GM12878 (cell line): ENCODE results near the gene LCMT1. TPM values are rescaled to one million over a fixed set of nuclear protein-coding genes. Genes with fewer than 3 reads are reported as not detected.

Experiments used
- ATAC-seq: fragments of 200-7000 bp; cut with Tn5 transposase; 3 replicates; pipeline ENCODE4 v1.9.1; 2020; ENCODE audit warnings: mild to moderate bottlenecking, moderate library complexity
- Bru-seq: library from RNA; stranded (reverse); fragments of 400-500 nt; gene quantifications from one replicate; lab custom pipeline; 2021; lab: Mats Ljungman, UMichigan
- BruChase-seq, 2 experiments: library from RNA; stranded (reverse); fragments of 400-500 nt; gene quantifications; one replicate each; lab custom pipeline; 2021; lab: Mats Ljungman, UMichigan
- BruUV-seq: library from RNA; stranded (reverse); fragments of 400-500 nt; replicated peaks from 2 replicates; lab custom pipeline; 2021; lab: Mats Ljungman, UMichigan
- CTCF ChIA-PET: fragments of 300-600 bp; sonication (Branson Sonifier 250); formaldehyde crosslinking; extraction: SDS; loops from one replicate; lab custom pipeline; 2021; ENCODE audit warnings: inconsistent platforms; lab: Yijun Ruan, JAX
- POLR2A ChIA-PET: fragments of 350-600 bp; formaldehyde crosslinking; extraction: SDS; loops from one replicate; lab custom pipeline; 2021; ENCODE audit warnings: inconsistent platforms; lab: Charles Lee
- RAD21 ChIA-PET: fragments of 300-600 bp; sonication (Branson Sonifier 250); formaldehyde crosslinking; loops from one replicate; lab custom pipeline; 2023; ENCODE audit warnings: antibody characterized with exemption; ENCODE audit not compliant: unreplicated experiment; lab: Charles Lee
- SMC1A ChIA-PET: fragments of 300-600 bp; sonication (Branson Sonifier 250); formaldehyde crosslinking; loops from one replicate; lab custom pipeline; 2023; ENCODE audit not compliant: unreplicated experiment, uncharacterized antibody; lab: Charles Lee
- DNase-seq: peaks from one replicate; pipeline ENCODE4 v3.0.0-alpha.2; 2011; ENCODE audit warnings: low read depth, low spot score
- FAIRE-seq: peaks from 3 replicates; lab custom pipeline; 2011; peaks lifted over from hg19 to GRCh38; lab: Jason Lieb, UNC
- H2AFZ ChIP-seq: 2 replicates; pipeline ENCODE4 v1.6.0; 2011; ENCODE audit warnings: low read depth, low read length, control low read depth; ENCODE audit not compliant: control insufficient read depth
- H3K27ac ChIP-seq: 2 replicates; pipeline ENCODE4 v1.5.1; 2011; ENCODE audit warnings: control low read depth; ENCODE audit not compliant: control insufficient read depth, insufficient read depth
- H3K27me3 ChIP-seq, 2 experiments: replicated peaks in 1 of 2; 2 replicates each; pipeline versions ENCODE4 v1.6.0 to v1.6.1; 2011; ENCODE audit warnings: low read length in 1 of 2; ENCODE audit not compliant: control insufficient read depth in 2 of 2, insufficient read depth in 2 of 2
- H3K36me3 ChIP-seq, 2 experiments: 2 replicates each; pipeline ENCODE4 v1.5.1; 2011; ENCODE audit warnings: low read length in 1 of 2; ENCODE audit not compliant: control insufficient read depth in 2 of 2, insufficient read depth in 2 of 2
- H3K4me1 ChIP-seq: 2 replicates; pipeline ENCODE4 v1.6.1; 2011; ENCODE audit warnings: mild to moderate bottlenecking, low read length, moderate library complexity, mixed read lengths; ENCODE audit not compliant: control insufficient read depth, insufficient read depth
- H3K4me2 ChIP-seq: 2 replicates; pipeline ENCODE4 v1.6.0; 2011; ENCODE audit warnings: control low read depth; ENCODE audit not compliant: control insufficient read depth, insufficient read depth
- H3K4me3 ChIP-seq: fragments of 200-600 bp; sonication (generic); 2 replicates; pipeline ENCODE4 v1.5.1; 2016
- H3K79me2 ChIP-seq: 2 replicates; pipeline ENCODE4 v1.6.0; 2011; ENCODE audit warnings: low read length; ENCODE audit not compliant: control insufficient read depth, insufficient read depth
- H3K9ac ChIP-seq: 2 replicates; pipeline ENCODE4 v1.8.0; 2011; ENCODE audit warnings: low read length, control low read depth, mixed read lengths; ENCODE audit not compliant: control insufficient read depth, insufficient read depth
- H3K9me3 ChIP-seq: replicated peaks from 3 replicates; pipeline ENCODE4 v1.5.1; 2011; ENCODE audit warnings: mild to moderate bottlenecking, low read length; ENCODE audit not compliant: control insufficient read depth, insufficient read depth
- H4K20me1 ChIP-seq: 2 replicates; pipeline ENCODE4 v1.6.0; 2011; ENCODE audit not compliant: control insufficient read depth, insufficient read depth
- ATF7 ChIP-seq: fragments of 450-650 bp; IDR thresholded peaks from 2 replicates; pipeline ENCODE4 v1.6.1; 2016; ENCODE audit warnings: low read depth, mild to moderate bottlenecking
- BHLHE40 ChIP-seq, 2 experiments: fragments of 450-650 bp in 1 of 2; IDR thresholded peaks; 2 replicates each; pipeline ENCODE4 v1.6.1; 2011 to 2017; ENCODE audit warnings: low read depth in 2 of 2, borderline replicate concordance in 1 of 2, improper control_type of control experiment in 1 of 2, low read length in 1 of 2, mild to moderate bottlenecking in 1 of 2
- BRCA1 ChIP-seq: IDR thresholded peaks from 2 replicates; pipeline ENCODE4 v1.6.1; 2011; ENCODE audit warnings: low read depth, low read length, improper control_type of control experiment
- CHD2 ChIP-seq: IDR thresholded peaks from 2 replicates; pipeline ENCODE4 v1.6.1; 2011; ENCODE audit warnings: low read depth, low read length, improper control_type of control experiment, borderline replicate concordance
- ESRRA ChIP-seq: IDR thresholded peaks from 2 replicates; pipeline ENCODE4 v1.6.1; 2012; ENCODE audit warnings: mild to moderate bottlenecking, low read length, improper control_type of control experiment
- MEF2A ChIP-seq: IDR thresholded peaks from 2 replicates; pipeline ENCODE4 v1.6.1; 2011; ENCODE audit warnings: low read depth, mild to moderate bottlenecking, low read length, moderate library complexity; ENCODE audit not compliant: insufficient read depth
- RCOR1 ChIP-seq: conservative IDR thresholded peaks from 2 replicates; pipeline ENCODE4 v1.6.1; 2012; ENCODE audit warnings: low read depth, low read length, improper control_type of control experiment
- SMAD1 ChIP-seq: fragments of 450-650 bp; IDR thresholded peaks from 2 replicates; pipeline ENCODE4 v1.6.1; 2018; ENCODE audit warnings: mild to moderate bottlenecking, low read depth; ENCODE audit not compliant: partially characterized antibody
- TCF12 ChIP-seq: IDR thresholded peaks from 2 replicates; pipeline ENCODE4 v1.6.1; 2011; ENCODE audit warnings: low read depth, mild to moderate bottlenecking, low read length
- ZSCAN29 ChIP-seq: fragments of 450-650 bp; IDR thresholded peaks from 2 replicates; pipeline ENCODE4 v1.6.1; 2017; ENCODE audit warnings: mild to moderate bottlenecking, moderate library complexity
- WGBS: methylation state at CpG from one replicate; pipeline ENCODE4 v1.1.6; 2016; ENCODE audit warnings: low lambda C conversion rate; ENCODE audit not compliant: insufficient replicate concordance, insufficient coverage; ENCODE audit errors: missing lambda C conversion rate; 5-methylcytosine and 5-hydroxymethylcytosine counted together
- in situ Hi-C: fragments of 300-500 bp; cut with MboI; formaldehyde crosslinking; loops from 9 replicates; pipeline ENCODE4 v1.14.3; 2018; ENCODE audit warnings: mixed read lengths
- intact Hi-C: fragments of 100-400 bp; cut with micrococcal nuclease; formaldehyde crosslinking; loops from one replicate; pipeline ENCODE4 v1.14.2; 2022; ENCODE audit not compliant: unreplicated experiment
- long read RNA-seq, 2 experiments: library from polyadenylated mRNA; unstranded; transcript quantifications; one replicate each; pipeline ENCODE4 v2.0.0, GENCODE V29; 2019 to 2020
- polyA minus RNA-seq, 3 experiments: library from RNA; depleted of rRNA, polyadenylated mRNA; stranded (reverse); fragments of >200 nt; gene quantifications; 2 replicates each; pipeline ENCODE4 v1.2.3, GENCODE V29; 2011
- polyA plus RNA-seq, 11 experiments: library from polyadenylated mRNA; depleted of rRNA in 4 of 11; unstranded in 6 of 11; stranded (reverse) in 5 of 11; fragments of >200 nt; fragmentation: Nextera tagmentation in 4 of 11; fragmentation: Illumina TruSeq in 1 of 11; extraction: Ambion mirVana in 4 of 11; extraction: Trizol in 1 of 11; gene quantifications; 1 replicate in 1 of 11; 2 replicates in 10 of 11; pipeline versions ENCODE4 v1.2.1 to v1.2.3, GENCODE V29; 2011 to 2016; ENCODE audit warnings: inconsistent platforms in 2 of 11, missing spikeins in 2 of 11, low read depth in 1 of 11
- total RNA-seq, 4 experiments: library from RNA; depleted of rRNA in 3 of 4; stranded (reverse); fragments of >200 nt in 3 of 4; fragmentation: Illumina TruSeq in 1 of 4; extraction: Trizol in 1 of 4; gene quantifications; 2 replicates each; pipeline versions ENCODE4 v1.2.1 to v1.2.3, GENCODE V29; 2013 to 2021
- TF ChIP-seq, protein P1 (sequence below): IDR thresholded peaks from 2 replicates; pipeline ENCODE4 v1.6.1; 2012; ENCODE audit warnings: low read depth, low read length, improper control_type of control experiment
- TF ChIP-seq, protein P2 (sequence below): IDR thresholded peaks from 2 replicates; pipeline ENCODE4 v1.6.1; 2012; ENCODE audit warnings: low read depth, low read length, improper control_type of control experiment
- TF ChIP-seq, protein P3 (sequence below): fragments of 450-650 bp; IDR thresholded peaks from 2 replicates; pipeline ENCODE4 v1.6.1; 2017; ENCODE audit warnings: mild to moderate bottlenecking, low read depth, inconsistent platforms; ENCODE audit not compliant: poor library complexity, severe bottlenecking

LCMT1 gene
- total RNA-seq (2013; cell fraction: nucleolus; rRNA removed), result 45.0 and 52.6 TPM in 2 replicates
- 22.3 and 24.8 TPM in 2 replicates for total RNA-seq (2014; rRNA removed)
- 19.7 and 20.2 TPM in 2 replicates for total RNA-seq (2014; rRNA removed; fragmentation: Illumina TruSeq; extraction: Trizol)
- 35.6 and 37.0 TPM in 2 replicates for total RNA-seq (2021)
- polyA plus RNA-seq (2011; ENCODE audit: low read depth), result 29.4 TPM
- polyA plus RNA-seq (2011; rRNA removed), result 31.2 and 36.2 TPM in 2 replicates
- polyA plus RNA-seq (2011; cell fraction: cytosol; rRNA removed), result 25.4 and 27.3 TPM in 2 replicates
- 20.8 and 23.2 TPM in 2 replicates for polyA plus RNA-seq (2011; cell fraction: nucleus; rRNA removed)
- polyA plus RNA-seq (2012), result 30.4 and 37.0 TPM in 2 replicates
- 30.9 and 35.5 TPM in 2 replicates for polyA plus RNA-seq (2014; fragmentation: Illumina TruSeq; extraction: Trizol)
- polyA plus RNA-seq (2014; fragmentation: Nextera tagmentation; extraction: Ambion mirVana), result 10 to 100 TPM; 34.1 to 37.8 TPM
- 22.2 and 24.3 TPM in 2 replicates for polyA plus RNA-seq (2014; rRNA removed)
- polyA plus RNA-seq (2016; fragmentation: Nextera tagmentation; extraction: Ambion mirVana), result 10 to 100 TPM; 45.6 to 51.2 TPM
- polyA minus RNA-seq (2011; rRNA and poly(A)+ RNA removed), result 28.6 and 33.3 TPM in 2 replicates
- 14.2 and 15.3 TPM in 2 replicates for polyA minus RNA-seq (2011; cell fraction: cytosol; rRNA and poly(A)+ RNA removed)
- 15.6 and 24.3 TPM in 2 replicates for polyA minus RNA-seq (2011; cell fraction: nucleus; rRNA and poly(A)+ RNA removed)
- Bru-seq, nascent RNA, result percentile 67 among the genes with signal in this experiment
- BruChase-seq, experiment 1, labeled RNA remaining after a 6-hour chase, result percentile 68 among the genes with signal in this experiment
- percentile 69 among the genes with signal in this experiment for BruChase-seq, experiment 2, labeled RNA remaining after a 2-hour chase
- long read RNA-seq, experiment 1, transcript LCMT1-203 (11 exons, 1,368 nt), result major isoform, 27 of 41 reads
- long read RNA-seq, experiment 1, partial matches to known transcripts, result 1 of 41 reads
- long read RNA-seq, experiment 1, other reads (novel, unspliced or antisense), result 8 of 41 reads
- long read RNA-seq, experiment 2, transcript LCMT1-203 (11 exons, 1,368 nt), result major isoform, 111 of 182 reads
- long read RNA-seq, experiment 2, transcript LCMT1-202 (9 exons, 989 nt), result minor isoform, 11 of 182 reads
- long read RNA-seq, experiment 2, transcript LCMT1-201 (12 exons, 1,529 nt), result minor isoform, 18 of 182 reads
- long read RNA-seq, experiment 2, partial matches to known transcripts, result 11 of 182 reads
- long read RNA-seq, experiment 2, other reads (novel, unspliced or antisense), result 31 of 182 reads

DNA sequence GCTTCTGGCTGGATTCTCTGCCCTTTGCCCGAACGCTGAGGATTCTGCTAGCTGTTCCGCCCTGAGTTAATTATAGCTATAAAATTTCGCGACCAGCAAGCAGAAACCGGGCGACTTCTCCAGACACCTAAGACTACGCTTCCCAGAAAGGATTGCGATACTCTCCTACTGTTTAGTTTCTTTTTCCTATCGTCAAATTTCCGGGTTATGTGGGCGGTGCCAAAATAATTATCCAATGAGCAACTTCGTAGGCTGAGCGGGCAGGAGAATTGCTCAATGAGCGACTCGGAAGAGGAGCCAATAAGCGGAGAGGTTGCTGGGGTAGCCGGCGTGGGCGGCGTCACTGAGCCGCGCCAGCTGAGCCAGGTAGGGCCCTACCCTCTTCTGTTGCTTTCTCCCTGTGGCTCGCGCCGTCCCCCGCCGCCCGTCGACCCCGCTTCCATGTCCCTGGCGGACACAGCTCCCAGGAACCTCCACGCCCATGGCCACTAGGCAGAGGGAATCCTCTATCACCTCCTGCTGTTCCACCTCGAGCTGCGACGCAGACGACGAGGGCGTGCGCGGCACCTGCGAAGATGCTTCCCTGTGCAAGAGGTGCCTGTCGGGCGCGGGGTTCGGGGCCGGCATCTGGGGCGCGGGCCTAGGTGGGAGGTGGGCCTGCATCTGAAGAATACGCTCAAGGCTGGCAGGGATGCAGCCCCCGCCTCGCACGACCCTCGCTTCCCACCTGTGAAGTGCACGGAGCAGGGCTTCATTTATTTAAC lies at the start of gene LCMT1:
LCMT1 (plus strand) TSS at position 340 of the 764 bp plus-strand sequence; CDS start at position 482, 142 bp downstream.
- BruUV-seq, result no TSS peak
- H2AFZ ChIP-seq, result peak within 1 kb of the TSS; percentile 98
- WGBS, result under 1% methylated on average over 55 of the region's 55 CpGs
- FAIRE-seq, result peak; percentile 92
- ChIA-PET CTCF (interaction anchor here (0.8 to 7.3 kb wide), 8 partner anchors 46 to 206 kb away, joined by 3 to 53 read pairs (median 4); no protein-coding TSS in a partner anchor), POLR2A (interaction anchor here (0.7 to 2.3 kb wide), 6 partner anchors 45 to 132 kb away, joined by 3 to 9 read pairs (median 4); no protein-coding TSS in a partner anchor), SMC1A (interaction anchor here (0.6 to 7.5 kb wide), 8 partner anchors 17 to 271 kb away, joined by 3 to 84 read pairs (median 4); no protein-coding TSS in a partner anchor), RAD21 (interaction anchor here (0.7 to 6.6 kb wide), 12 partner anchors 32 to 205 kb away, joined by 3 to 35 read pairs (median 4); no protein-coding TSS in a partner anchor)
- DNase-seq, result peak; percentile 97
- no peaks in the 10 kb centered on the region; the same call in 1 of the 2 replicates for H4K20me1 ChIP-seq
- peak within 1 kb of the TSS; percentile 85 for H3K4me3 ChIP-seq
- peak; percentile 87 for ATAC-seq
- no peaks in the 10 kb centered on the region; a peak in 1 of 4 replicates for H3K36me3 ChIP-seq
- peak within 1 kb of the TSS; percentile 93 for H3K4me2 ChIP-seq
- peaks cover 12% of the 10 kb centered on the region for H3K79me2 ChIP-seq
- in situ Hi-C loops (no loop called here), intact Hi-C loops (loop anchor here (1.0 to 10.0 kb wide), 2 partner anchors 56 to 277 kb away; no protein-coding TSS in a partner anchor)
- H3K9me3 ChIP-seq, result no peaks in the 10 kb centered on the region
- H3K27ac ChIP-seq, result peak within 1 kb of the TSS; percentile 72
- H3K27me3 ChIP-seq, result no peaks in the 10 kb centered on the region
- peak within 1 kb of the TSS; percentile 81 for H3K9ac ChIP-seq
- peaks cover 9% of the 10 kb centered on the region; the same call in 1 of the 2 replicates for H3K4me1 ChIP-seq
- TF ChIP-seq ATF7 (no peak), ESRRA (0 out of 2 replicates have a peak, but pooled peaks have one; percentile 58), CHD2 (peak; percentile 92), BHLHE40 (IDR thresholded peaks at IDR 0.05; ENCODE audit: borderline replicate concordance in 1 of 2, low read depth in 2 of 2, low read length in 1 of 2) (peak; percentile 18 to 54; a peak in 2 of 4 replicates), BRCA1 (no peak), TCF12 (peak; percentile 64; the same call in 1 of the 2 replicates), MEF2A (peak; percentile 25; the same call in 1 of the 2 replicates), RCOR1 (0 out of 2 replicates have a peak, but pooled peaks have one; percentile 35), SMAD1 (no peak), ZSCAN29 (no peak)
- TF ChIP-seq, protein P1, sequence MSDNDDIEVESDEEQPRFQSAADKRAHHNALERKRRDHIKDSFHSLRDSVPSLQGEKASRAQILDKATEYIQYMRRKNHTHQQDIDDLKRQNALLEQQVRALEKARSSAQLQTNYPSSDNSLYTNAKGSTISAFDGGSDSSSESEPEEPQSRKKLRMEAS, result peak; percentile 63
- TF ChIP-seq, protein P2, sequence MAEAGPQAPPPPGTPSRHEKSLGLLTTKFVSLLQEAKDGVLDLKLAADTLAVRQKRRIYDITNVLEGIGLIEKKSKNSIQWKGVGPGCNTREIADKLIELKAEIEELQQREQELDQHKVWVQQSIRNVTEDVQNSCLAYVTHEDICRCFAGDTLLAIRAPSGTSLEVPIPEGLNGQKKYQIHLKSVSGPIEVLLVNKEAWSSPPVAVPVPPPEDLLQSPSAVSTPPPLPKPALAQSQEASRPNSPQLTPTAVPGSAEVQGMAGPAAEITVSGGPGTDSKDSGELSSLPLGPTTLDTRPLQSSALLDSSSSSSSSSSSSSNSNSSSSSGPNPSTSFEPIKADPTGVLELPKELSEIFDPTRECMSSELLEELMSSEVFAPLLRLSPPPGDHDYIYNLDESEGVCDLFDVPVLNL, result 0 out of 2 replicates have a peak, but pooled peaks have one; percentile 46
- TF ChIP-seq, protein P3, sequence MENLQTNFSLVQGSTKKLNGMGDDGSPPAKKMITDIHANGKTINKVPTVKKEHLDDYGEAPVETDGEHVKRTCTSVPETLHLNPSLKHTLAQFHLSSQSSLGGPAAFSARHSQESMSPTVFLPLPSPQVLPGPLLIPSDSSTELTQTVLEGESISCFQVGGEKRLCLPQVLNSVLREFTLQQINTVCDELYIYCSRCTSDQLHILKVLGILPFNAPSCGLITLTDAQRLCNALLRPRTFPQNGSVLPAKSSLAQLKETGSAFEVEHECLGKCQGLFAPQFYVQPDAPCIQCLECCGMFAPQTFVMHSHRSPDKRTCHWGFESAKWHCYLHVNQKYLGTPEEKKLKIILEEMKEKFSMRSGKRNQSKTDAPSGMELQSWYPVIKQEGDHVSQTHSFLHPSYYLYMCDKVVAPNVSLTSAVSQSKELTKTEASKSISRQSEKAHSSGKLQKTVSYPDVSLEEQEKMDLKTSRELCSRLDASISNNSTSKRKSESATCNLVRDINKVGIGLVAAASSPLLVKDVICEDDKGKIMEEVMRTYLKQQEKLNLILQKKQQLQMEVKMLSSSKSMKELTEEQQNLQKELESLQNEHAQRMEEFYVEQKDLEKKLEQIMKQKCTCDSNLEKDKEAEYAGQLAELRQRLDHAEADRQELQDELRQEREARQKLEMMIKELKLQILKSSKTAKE, result peak; percentile 16
